B cell (primary cell): ENCODE results near the gene GNG3. TPM values are rescaled to one million over a fixed set of nuclear protein-coding genes. Genes with fewer than 3 reads are reported as not detected.

Experiments
- ATAC-seq: fragments of 200-7000 bp; cut with Tn5 transposase; one replicate; pipeline ENCODE4 v1.10.0; 2021; ENCODE audit warnings: low read depth, mild to moderate bottlenecking, moderate number of reproducible peaks, moderate library complexity
- CTCF ChIA-PET: fragments of 350-600 bp; sonication (Branson Sonifier 250); formaldehyde crosslinking; loops from one replicate; lab custom pipeline; 2021; ENCODE audit warnings: antibody characterized with exemption, inconsistent platforms; lab: Charles Lee
- POLR2A ChIA-PET: fragments of 350-600 bp; sonication (Branson Sonifier 250); formaldehyde crosslinking; loops from one replicate; lab custom pipeline; 2021; ENCODE audit warnings: antibody characterized with exemption; lab: Charles Lee
- DNase-seq: peaks from one replicate; pipeline ENCODE4 v3.0.0; 2013
- H2AFZ ChIP-seq: 2 replicates; pipeline ENCODE4 v1.6.1; 2012; ENCODE audit warnings: mild to moderate bottlenecking, low read depth, low read length; ENCODE audit not compliant: insufficient read depth, poor library complexity, severe bottlenecking
- H3K27ac ChIP-seq, 2 donors: 1 replicate in 1 of 2; 2 replicates in 1 of 2; pipeline ENCODE4 v1.5.1; 2012 to 2013; ENCODE audit warnings: low read length in 2 of 2, mild to moderate bottlenecking in 2 of 2, moderate library complexity in 1 of 2
- H3K27me3 ChIP-seq, 4 experiments: fragments of 200-600 bp in 1 of 4; sonication (generic) in 1 of 4; replicated peaks in 1 of 4; 1 replicate in 2 of 4; 2 replicates in 2 of 4; pipeline versions ENCODE4 v1.6.1 to v1.7.0; 2013 to 2016; ENCODE audit warnings: low read length in 3 of 4, mild to moderate bottlenecking in 2 of 4, mixed read lengths in 1 of 4, moderate library complexity in 1 of 4; ENCODE audit not compliant: insufficient read depth in 4 of 4, control insufficient read depth in 3 of 4; ENCODE audit errors: control extremely low read depth in 1 of 4
- H3K36me3 ChIP-seq, 2 experiments: replicated peaks in 1 of 2; 1 replicate in 1 of 2; 2 replicates in 1 of 2; pipeline versions ENCODE4 v1.6.1 to v1.7.1; 2013; ENCODE audit warnings: low read length in 1 of 2; ENCODE audit not compliant: insufficient read depth in 2 of 2, control insufficient read depth in 1 of 2; ENCODE audit errors: control extremely low read depth in 1 of 2, extremely low read depth in 1 of 2
- H3K4me1 ChIP-seq, 2 donors: fragments of 200-600 bp in 1 of 2; sonication (generic) in 1 of 2; 1 replicate in 1 of 2; 2 replicates in 1 of 2; pipeline versions ENCODE4 v1.5.1 to v1.6.1; 2013 to 2017; ENCODE audit warnings: low read length in 2 of 2; ENCODE audit not compliant: control insufficient read depth in 2 of 2, insufficient read depth in 2 of 2
- H3K4me2 ChIP-seq: replicated peaks from 2 replicates; pipeline ENCODE3; 2012; ENCODE audit warnings: mild to moderate bottlenecking, low read depth, low read length; ENCODE audit not compliant: poor library complexity, severe bottlenecking
- H3K4me3 ChIP-seq, 5 experiments: fragments of 200-600 bp in 1 of 5; sonication (generic) in 1 of 5; 1 replicate in 3 of 5; 2 replicates in 2 of 5; pipeline versions ENCODE4 v1.5.1 to v1.7.0; 2011 to 2016; ENCODE audit warnings: low read length in 4 of 5, mild to moderate bottlenecking in 4 of 5, low read depth in 2 of 5, control low read depth in 1 of 5, moderate library complexity in 1 of 5; ENCODE audit not compliant: insufficient read depth in 1 of 5; ENCODE audit errors: control extremely low read depth in 1 of 5, extremely low read depth in 1 of 5
- H3K79me2 ChIP-seq: fragments of 200-600 bp; sonication (generic); one replicate; pipeline ENCODE4 v1.6.0; 2016; ENCODE audit warnings: low read length; ENCODE audit not compliant: control insufficient read depth, insufficient read depth
- H3K9ac ChIP-seq: fragments of 200-600 bp; sonication (generic); 2 replicates; pipeline ENCODE4 v1.6.1; 2017; ENCODE audit warnings: mild to moderate bottlenecking, low read length, moderate library complexity
- H3K9me3 ChIP-seq, 3 donors: one replicate each; pipeline versions ENCODE4 v1.6.1 to v1.7.1; 2013; ENCODE audit warnings: low read length in 2 of 3; ENCODE audit not compliant: control insufficient read depth in 2 of 3, insufficient read depth in 1 of 3; ENCODE audit errors: control extremely low read depth in 1 of 3
- H4K20me1 ChIP-seq: 2 replicates; pipeline ENCODE4 v1.6.0; 2012; ENCODE audit warnings: mild to moderate bottlenecking, low read length; ENCODE audit not compliant: insufficient read depth, control insufficient read depth, poor library complexity, severe bottlenecking
- H3K27ac Mint-ChIP-seq: one replicate; pipeline ENCODE4 v1.8.0; 2021; ENCODE audit warnings: mixed read lengths
- H3K27me3 Mint-ChIP-seq: one replicate; pipeline ENCODE4 v1.8.0; 2021; ENCODE audit warnings: mixed read lengths
- H3K4me1 Mint-ChIP-seq: one replicate; pipeline ENCODE4 v1.8.0; 2021; ENCODE audit warnings: mixed read lengths
- H3K4me3 Mint-ChIP-seq: one replicate; pipeline ENCODE4 v1.8.0; 2021; ENCODE audit warnings: mixed read lengths
- H3K9me3 Mint-ChIP-seq: one replicate; pipeline ENCODE4 v1.8.0; 2022; ENCODE audit warnings: mixed read lengths; ENCODE audit not compliant: insufficient read depth
- EZH2 ChIP-seq: IDR thresholded peaks from 2 replicates; pipeline ENCODE4 v1.6.1; 2012; ENCODE audit warnings: borderline replicate concordance, low read depth, mild to moderate bottlenecking, moderate library complexity, low read length; ENCODE audit not compliant: insufficient read depth, poor library complexity, severe bottlenecking
- WGBS: methylation state at CpG from one replicate; pipeline ENCODE4 v1.1.5; 2013; ENCODE audit warnings: missing lambda C conversion rate; ENCODE audit not compliant: insufficient coverage; 5-methylcytosine and 5-hydroxymethylcytosine counted together
- intact Hi-C: fragments of 100-400 bp; cut with micrococcal nuclease; formaldehyde crosslinking; loops from one replicate; pipeline ENCODE4 v1.10.0; 2022
- polyA plus RNA-seq: library from polyadenylated mRNA; depleted of rRNA; stranded (reverse); fragments of >200 nt; gene quantifications from 2 replicates; pipeline ENCODE4 v1.2.3, GENCODE V29; 2012
- total RNA-seq, 2 donors: library from RNA; stranded (reverse); fragments of 120-200 nt in 1 of 2; gene quantifications; 1 replicate in 1 of 2; 2 replicates in 1 of 2; pipeline versions ENCODE4 v1.2.3 to v1.2.4, GENCODE V29; 2013 to 2022
- TF ChIP-seq, protein P1 (sequence below): fragments of 200-600 bp; IDR thresholded peaks from one replicate; pipeline ENCODE4 v1.8.0; 2022; ENCODE audit warnings: antibody characterized with exemption, mild to moderate bottlenecking

The GNG3 gene
- total and polyA plus RNA-seq, 2 donors (not counting 1 experiment from before 2014, with no cell fraction given), result 2.1 to 5.5 TPM

DNA sequence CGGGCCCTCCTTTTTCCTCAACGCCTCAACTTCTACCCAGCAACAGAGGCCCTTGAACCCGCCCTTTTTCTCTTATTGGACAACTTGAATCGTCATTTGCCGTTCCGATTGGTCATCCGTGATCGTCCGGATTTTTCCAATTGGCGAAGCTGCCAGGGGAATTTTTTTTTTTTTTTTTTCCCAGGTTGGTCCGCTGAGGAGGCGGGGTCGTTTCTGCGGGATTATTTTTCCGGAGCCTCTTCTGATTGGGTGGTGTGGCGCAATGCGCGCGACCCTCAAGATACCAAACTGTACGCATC, 20.3 kb downstream of the GNG3 start:
- peak overlapping the region; percentile 90 to 91 for H3K27ac ChIP-seq
- Mint-ChIP-seq H3K27me3 (no peaks in the 10 kb centered on the region), H3K9me3 (no peaks in the 10 kb centered on the region), H3K4me1 (peaks cover 50% of the 10 kb centered on the region), H3K4me3 (peak overlapping the region; percentile 95), H3K27ac (peak overlapping the region; percentile 99)
- CTCF ChIA-PET, result interaction anchor here (0.7 to 5.5 kb wide), 13 partner anchors 19 to 333 kb away, joined by 3 to 34 read pairs (median 4); partner anchors contain the start of genes B3GAT3, BSCL2, SLC3A2 and TMEM179B
- H3K27me3 ChIP-seq, result no peaks in the 10 kb centered on the region
- peaks cover 48% of the 10 kb centered on the region for H4K20me1 ChIP-seq
- no peaks in the 10 kb centered on the region for H3K9me3 ChIP-seq
- intact Hi-C loops, result loop anchor here (1.0 to 2.0 kb wide), 15 partner anchors 19 to 153 kb away; partner anchors contain the start of genes EML3, INTS5, POLR2G and ROM1
- H3K36me3 ChIP-seq, result peaks cover under 1 to 19% of the 10 kb centered on the region in 2 experiments
- ATAC-seq (peak; percentile 54), DNase-seq (peak; percentile 97)
- peak overlapping the region; percentile 96 to 100 (median 99) for H3K4me3 ChIP-seq
- peak overlapping the region; percentile 91 for H2AFZ ChIP-seq
- peak overlapping the region; percentile 91 for H3K4me2 ChIP-seq
- H3K79me2 ChIP-seq, result peaks cover 81% of the 10 kb centered on the region
- H3K9ac ChIP-seq, result peak overlapping the region; percentile 93
- TF ChIP-seq EZH2, result no peak
- TF ChIP-seq, protein P1, sequence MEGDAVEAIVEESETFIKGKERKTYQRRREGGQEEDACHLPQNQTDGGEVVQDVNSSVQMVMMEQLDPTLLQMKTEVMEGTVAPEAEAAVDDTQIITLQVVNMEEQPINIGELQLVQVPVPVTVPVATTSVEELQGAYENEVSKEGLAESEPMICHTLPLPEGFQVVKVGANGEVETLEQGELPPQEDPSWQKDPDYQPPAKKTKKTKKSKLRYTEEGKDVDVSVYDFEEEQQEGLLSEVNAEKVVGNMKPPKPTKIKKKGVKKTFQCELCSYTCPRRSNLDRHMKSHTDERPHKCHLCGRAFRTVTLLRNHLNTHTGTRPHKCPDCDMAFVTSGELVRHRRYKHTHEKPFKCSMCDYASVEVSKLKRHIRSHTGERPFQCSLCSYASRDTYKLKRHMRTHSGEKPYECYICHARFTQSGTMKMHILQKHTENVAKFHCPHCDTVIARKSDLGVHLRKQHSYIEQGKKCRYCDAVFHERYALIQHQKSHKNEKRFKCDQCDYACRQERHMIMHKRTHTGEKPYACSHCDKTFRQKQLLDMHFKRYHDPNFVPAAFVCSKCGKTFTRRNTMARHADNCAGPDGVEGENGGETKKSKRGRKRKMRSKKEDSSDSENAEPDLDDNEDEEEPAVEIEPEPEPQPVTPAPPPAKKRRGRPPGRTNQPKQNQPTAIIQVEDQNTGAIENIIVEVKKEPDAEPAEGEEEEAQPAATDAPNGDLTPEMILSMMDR, result no peak
- 0% methylated on average over 20 of the region's 20 CpGs for WGBS
- POLR2A ChIA-PET, result interaction anchor here (0.5 to 4.9 kb wide), 23 partner anchors 14 to 154 kb away, joined by 3 to 75 read pairs (median 6); partner anchors contain the start of genes BSCL2, C11orf98, CSKMT and EEF1G
- peaks cover 37 to 41% of the 10 kb centered on the region in 2 donors for H3K4me1 ChIP-seq
